Raji (cell line): ENCODE measurements around the gene NSMCE1.

Source experiments
- POLR2A ChIP-seq: IDR thresholded peaks from 2 replicates; pipeline ENCODE4 v1.6.1; 2011; ENCODE audit warnings: low read depth, low read length, control low read depth; ENCODE audit not compliant: insufficient read depth

NSMCE1 gene

DNA sequence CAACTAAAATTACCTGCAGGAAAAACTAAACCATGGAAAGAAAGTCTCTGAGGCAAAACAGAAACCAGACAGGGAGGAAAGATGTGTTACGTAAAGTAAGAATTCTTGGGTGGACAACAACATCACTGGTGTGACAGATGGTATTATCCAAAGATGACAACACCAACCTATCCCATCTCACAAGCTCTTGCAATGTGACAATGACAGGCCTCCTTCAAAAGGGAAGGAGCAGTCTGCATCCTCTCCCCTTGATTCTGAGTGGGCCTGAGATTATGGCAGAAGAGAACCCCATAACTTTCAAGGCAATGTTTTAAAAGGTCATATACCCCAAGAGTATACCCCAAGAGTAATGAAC is 82.8 kb downstream of the NSMCE1 start:
- TF ChIP-seq POLR2A, result no peak

DNA sequence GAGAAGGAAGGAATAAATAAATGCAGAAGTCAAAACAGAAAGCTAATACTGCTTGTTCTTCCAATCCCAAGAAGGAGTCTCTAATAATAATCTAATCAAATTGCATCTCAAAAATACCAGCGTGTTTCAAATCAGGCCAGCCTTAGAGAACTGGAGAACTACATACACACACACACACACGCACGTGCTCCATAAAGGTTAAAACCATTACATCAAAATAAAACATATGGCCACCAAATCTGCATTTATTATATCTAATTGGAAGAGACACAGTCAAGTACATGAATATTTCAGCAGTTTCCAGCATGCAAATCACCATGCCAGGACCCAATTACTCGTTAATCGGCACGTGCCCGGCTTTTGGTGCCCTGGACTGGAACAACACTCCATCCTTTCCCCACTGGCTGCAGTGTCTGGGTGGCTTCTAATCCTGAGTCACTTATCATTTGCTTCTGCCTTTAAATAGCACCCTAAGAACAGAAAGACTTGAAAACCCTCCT is 85.6 kb downstream of the NSMCE1 start:
- TF ChIP-seq POLR2A, result no peak

DNA sequence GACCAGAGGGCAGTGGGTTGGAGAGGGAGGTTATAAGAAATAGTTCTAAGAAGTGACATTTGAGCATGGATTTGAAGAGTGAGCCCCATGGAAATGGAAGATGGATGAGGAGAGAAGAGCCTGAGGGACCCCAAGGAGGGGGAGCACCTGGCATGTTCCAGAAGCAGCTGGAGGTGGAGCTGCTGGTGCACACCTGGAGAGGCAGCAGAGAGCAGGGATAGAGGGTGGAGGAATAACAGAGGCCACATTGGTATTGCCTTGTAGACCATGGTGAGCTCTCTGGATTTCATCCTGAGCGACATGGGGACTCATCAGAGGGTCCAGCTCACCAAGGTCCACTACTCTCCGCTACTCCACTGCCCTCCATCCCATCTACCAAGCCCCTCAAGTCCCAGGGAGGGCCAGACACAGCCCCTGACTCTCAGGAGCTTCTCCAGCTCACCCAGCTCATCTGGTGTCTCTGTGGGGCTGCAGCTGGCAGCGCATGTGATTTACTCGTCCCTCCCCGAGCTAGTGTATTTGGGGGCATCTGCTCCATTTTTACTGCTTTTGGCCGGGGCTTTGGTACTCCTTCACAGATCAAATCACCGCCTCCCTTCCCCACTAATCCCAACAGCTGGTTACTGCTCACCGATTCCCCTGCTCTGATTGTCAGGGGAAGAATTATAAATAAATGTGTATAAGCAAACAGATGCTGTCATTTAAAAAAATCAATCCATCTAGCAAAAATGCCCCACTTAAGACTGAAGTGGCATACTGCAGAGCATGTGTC is 87.4 kb downstream of the NSMCE1 start:
- no peak for TF ChIP-seq POLR2A

DNA sequence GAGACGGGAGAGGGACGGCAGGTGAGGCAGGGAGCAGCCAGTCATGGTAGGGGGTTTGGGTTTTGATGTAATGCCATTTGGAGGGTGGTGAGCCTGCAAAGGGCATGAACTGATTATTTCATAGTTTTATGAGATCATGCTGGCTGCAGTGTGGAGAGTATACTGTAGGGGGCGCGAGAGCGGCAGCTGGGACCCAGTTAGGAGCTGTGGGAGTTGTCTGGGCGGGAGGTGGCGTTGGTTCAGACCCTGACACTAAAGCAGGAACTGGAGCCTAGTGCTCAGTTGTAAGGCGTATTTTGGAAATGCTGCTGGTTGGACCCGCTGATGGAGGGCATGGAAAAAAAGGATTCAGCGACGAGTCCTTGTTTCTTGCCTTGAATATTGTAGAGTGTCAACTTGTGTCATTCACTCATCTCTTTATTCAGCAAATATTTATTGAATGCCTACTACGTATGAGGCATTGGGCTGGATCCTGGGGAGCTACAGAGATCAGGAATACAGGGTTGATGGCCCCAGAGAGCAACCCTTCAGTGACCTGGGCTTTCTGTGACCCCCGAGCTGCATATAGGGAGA is 89.0 kb downstream of the NSMCE1 start:
- TF ChIP-seq POLR2A, result no peak

DNA sequence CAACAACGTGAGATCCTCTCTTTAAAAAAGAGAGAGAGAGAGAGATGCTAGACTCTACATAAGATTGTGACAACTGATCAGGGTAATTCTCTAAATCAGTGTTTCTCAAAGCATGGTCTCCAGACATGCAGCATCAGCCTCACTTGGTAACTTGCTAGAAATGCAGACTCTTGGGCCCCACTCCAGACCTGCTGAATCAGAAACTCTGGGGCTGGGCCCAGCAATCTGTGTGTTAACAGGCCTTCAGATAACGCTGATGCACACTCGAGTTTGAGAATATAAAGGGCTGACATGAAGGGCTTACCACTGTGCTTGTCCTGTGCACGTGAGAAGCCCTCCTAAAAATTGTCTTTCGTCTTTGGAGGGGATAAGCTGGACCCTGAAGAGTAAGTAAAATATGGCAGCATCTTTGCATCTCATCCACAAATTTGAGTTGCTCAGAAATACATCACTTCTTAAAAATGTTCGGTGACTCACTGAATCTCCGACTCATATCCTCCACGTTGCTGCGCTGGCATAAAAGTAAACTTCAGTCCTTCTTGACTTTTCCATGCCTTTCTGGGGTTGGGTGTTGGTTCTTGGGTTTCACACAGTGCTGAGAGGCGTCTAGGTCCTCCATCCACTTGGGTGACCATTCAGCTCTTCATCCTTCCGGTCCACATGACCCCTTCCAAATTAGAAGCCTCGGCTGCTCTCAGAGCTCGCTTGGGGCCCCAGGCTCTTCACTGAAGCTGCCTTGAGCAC is 91.4 kb downstream of the NSMCE1 start:
- TF ChIP-seq POLR2A, result no peak

DNA sequence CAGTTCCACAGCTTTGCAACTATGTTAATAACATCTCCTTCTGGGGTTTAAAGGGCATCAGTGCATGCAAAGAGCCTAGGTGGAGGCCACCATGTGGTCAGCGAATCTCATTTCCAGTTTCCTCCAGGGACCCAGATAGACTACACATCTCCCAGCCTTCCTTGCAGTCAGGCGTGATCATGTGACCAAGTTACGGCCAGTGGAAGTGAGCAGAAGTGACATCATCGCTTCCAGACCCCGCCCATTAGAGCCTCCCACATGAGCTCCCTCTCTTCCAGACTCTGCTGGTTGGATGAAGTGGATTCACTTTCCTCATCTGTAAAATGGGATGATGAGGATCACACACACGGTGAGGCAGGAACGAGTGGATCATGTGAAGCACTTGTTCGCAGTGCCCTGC is 92.7 kb downstream of the NSMCE1 start:
- TF ChIP-seq POLR2A, result no peak
